Stomach (tissue), 4 donors: ENCODE data around the gene PAK5.

ENCODE experiments used
- EP300 ChIP-seq: sonication (generic); formaldehyde crosslinking; IDR thresholded peaks from one replicate; pipeline ENCODE4 v1.6.1; 2017; ENCODE audit warnings: antibody characterized with exemption
- POLR2A ChIP-seq, 4 donors: fragments of 450-650 bp; IDR thresholded peaks; one replicate each; pipeline ENCODE4 v1.6.1; 2016; ENCODE audit warnings: antibody characterized with exemption in 4 of 4, control low read depth in 2 of 4, mild to moderate bottlenecking in 1 of 4, moderate library complexity in 1 of 4
- POLR2AphosphoS5 ChIP-seq, 3 donors: sonication (generic); formaldehyde crosslinking; IDR thresholded peaks; one replicate each; pipeline ENCODE4 v1.6.1; 2016; ENCODE audit warnings: antibody characterized with exemption in 3 of 3
- TF ChIP-seq, protein P1 (sequence below), 7 experiments: fragments of 450-650 bp in 4 of 7; fragments of 200-600 bp in 3 of 7; sonication (generic) in 3 of 7; IDR thresholded peaks; one replicate each; pipeline ENCODE4 v1.5.1; 2016 to 2019; ENCODE audit warnings: antibody characterized with exemption in 7 of 7, control low read depth in 2 of 7, mild to moderate bottlenecking in 1 of 7

- no peak for TF ChIP-seq POLR2AphosphoS5 (IDR thresholded peaks at IDR 0.05)
- TF ChIP-seq, protein P1, sequence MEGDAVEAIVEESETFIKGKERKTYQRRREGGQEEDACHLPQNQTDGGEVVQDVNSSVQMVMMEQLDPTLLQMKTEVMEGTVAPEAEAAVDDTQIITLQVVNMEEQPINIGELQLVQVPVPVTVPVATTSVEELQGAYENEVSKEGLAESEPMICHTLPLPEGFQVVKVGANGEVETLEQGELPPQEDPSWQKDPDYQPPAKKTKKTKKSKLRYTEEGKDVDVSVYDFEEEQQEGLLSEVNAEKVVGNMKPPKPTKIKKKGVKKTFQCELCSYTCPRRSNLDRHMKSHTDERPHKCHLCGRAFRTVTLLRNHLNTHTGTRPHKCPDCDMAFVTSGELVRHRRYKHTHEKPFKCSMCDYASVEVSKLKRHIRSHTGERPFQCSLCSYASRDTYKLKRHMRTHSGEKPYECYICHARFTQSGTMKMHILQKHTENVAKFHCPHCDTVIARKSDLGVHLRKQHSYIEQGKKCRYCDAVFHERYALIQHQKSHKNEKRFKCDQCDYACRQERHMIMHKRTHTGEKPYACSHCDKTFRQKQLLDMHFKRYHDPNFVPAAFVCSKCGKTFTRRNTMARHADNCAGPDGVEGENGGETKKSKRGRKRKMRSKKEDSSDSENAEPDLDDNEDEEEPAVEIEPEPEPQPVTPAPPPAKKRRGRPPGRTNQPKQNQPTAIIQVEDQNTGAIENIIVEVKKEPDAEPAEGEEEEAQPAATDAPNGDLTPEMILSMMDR (IDR thresholded peaks at IDR 0.05) = no peak
- no peak for TF ChIP-seq POLR2A (IDR thresholded peaks at IDR 0.05)
- no peak for TF ChIP-seq EP300
Observed at GRCh38 chr20:9531581-9531980, 307.3 kb downstream of the PAK5 start.
